GM12878 (cell line): ENCODE measurements around the gene UQCR11. TPM values are rescaled to one million over a fixed set of nuclear protein-coding genes. Genes with fewer than 3 reads are reported as not detected.

Experiments used
- ATAC-seq: fragments of 200-7000 bp; cut with Tn5 transposase; 3 replicates; pipeline ENCODE4 v1.9.1; 2020; ENCODE audit warnings: mild to moderate bottlenecking, moderate library complexity
- BruUV-seq: library from RNA; stranded (reverse); fragments of 400-500 nt; replicated peaks from 2 replicates; lab custom pipeline; 2021; lab: Mats Ljungman, UMichigan
- CTCF ChIA-PET: fragments of 300-600 bp; sonication (Branson Sonifier 250); formaldehyde crosslinking; extraction: SDS; loops from one replicate; lab custom pipeline; 2021; ENCODE audit warnings: inconsistent platforms; lab: Yijun Ruan, JAX
- POLR2A ChIA-PET: fragments of 350-600 bp; formaldehyde crosslinking; extraction: SDS; loops from one replicate; lab custom pipeline; 2021; ENCODE audit warnings: inconsistent platforms; lab: Charles Lee
- RAD21 ChIA-PET: fragments of 300-600 bp; sonication (Branson Sonifier 250); formaldehyde crosslinking; loops from one replicate; lab custom pipeline; 2023; ENCODE audit warnings: antibody characterized with exemption; ENCODE audit not compliant: unreplicated experiment; lab: Charles Lee
- SMC1A ChIA-PET: fragments of 300-600 bp; sonication (Branson Sonifier 250); formaldehyde crosslinking; loops from one replicate; lab custom pipeline; 2023; ENCODE audit not compliant: unreplicated experiment, uncharacterized antibody; lab: Charles Lee
- DNase-seq: peaks from one replicate; pipeline ENCODE4 v3.0.0-alpha.2; 2011; ENCODE audit warnings: low read depth, low spot score
- FAIRE-seq: peaks from 3 replicates; lab custom pipeline; 2011; peaks lifted over from hg19 to GRCh38; lab: Jason Lieb, UNC
- H2AFZ ChIP-seq: 2 replicates; pipeline ENCODE4 v1.6.0; 2011; ENCODE audit warnings: low read depth, low read length, control low read depth; ENCODE audit not compliant: control insufficient read depth
- H3K27ac ChIP-seq: 2 replicates; pipeline ENCODE4 v1.5.1; 2011; ENCODE audit warnings: control low read depth; ENCODE audit not compliant: control insufficient read depth, insufficient read depth
- H3K27me3 ChIP-seq, 2 experiments: replicated peaks in 1 of 2; 2 replicates each; pipeline versions ENCODE4 v1.6.0 to v1.6.1; 2011; ENCODE audit warnings: low read length in 1 of 2; ENCODE audit not compliant: control insufficient read depth in 2 of 2, insufficient read depth in 2 of 2
- H3K36me3 ChIP-seq, 2 experiments: 2 replicates each; pipeline ENCODE4 v1.5.1; 2011; ENCODE audit warnings: low read length in 1 of 2; ENCODE audit not compliant: control insufficient read depth in 2 of 2, insufficient read depth in 2 of 2
- H3K4me1 ChIP-seq: 2 replicates; pipeline ENCODE4 v1.6.1; 2011; ENCODE audit warnings: mild to moderate bottlenecking, low read length, moderate library complexity, mixed read lengths; ENCODE audit not compliant: control insufficient read depth, insufficient read depth
- H3K4me2 ChIP-seq: 2 replicates; pipeline ENCODE4 v1.6.0; 2011; ENCODE audit warnings: control low read depth; ENCODE audit not compliant: control insufficient read depth, insufficient read depth
- H3K4me3 ChIP-seq: fragments of 200-600 bp; sonication (generic); 2 replicates; pipeline ENCODE4 v1.5.1; 2016
- H3K79me2 ChIP-seq: 2 replicates; pipeline ENCODE4 v1.6.0; 2011; ENCODE audit warnings: low read length; ENCODE audit not compliant: control insufficient read depth, insufficient read depth
- H3K9ac ChIP-seq: 2 replicates; pipeline ENCODE4 v1.8.0; 2011; ENCODE audit warnings: low read length, control low read depth, mixed read lengths; ENCODE audit not compliant: control insufficient read depth, insufficient read depth
- H3K9me3 ChIP-seq: replicated peaks from 3 replicates; pipeline ENCODE4 v1.5.1; 2011; ENCODE audit warnings: mild to moderate bottlenecking, low read length; ENCODE audit not compliant: control insufficient read depth, insufficient read depth
- H4K20me1 ChIP-seq: 2 replicates; pipeline ENCODE4 v1.6.0; 2011; ENCODE audit not compliant: control insufficient read depth, insufficient read depth
- BACH1 ChIP-seq: fragments of 450-650 bp; IDR thresholded peaks from 2 replicates; pipeline ENCODE4 v1.6.1; 2017; ENCODE audit warnings: mild to moderate bottlenecking, borderline replicate concordance
- CHD4 ChIP-seq: fragments of 200-600 bp; sonication (generic); IDR thresholded peaks from 2 replicates; pipeline ENCODE4 v1.6.1; 2016; ENCODE audit warnings: mild to moderate bottlenecking
- CREB1 ChIP-seq: IDR thresholded peaks from 2 replicates; pipeline ENCODE4 v1.6.1; 2012; ENCODE audit warnings: low read depth, mild to moderate bottlenecking, inconsistent platforms
- ETV6 ChIP-seq, 2 experiments: fragments of 450-650 bp in 1 of 2; IDR thresholded peaks in 1 of 2; conservative IDR thresholded peaks in 1 of 2; 2 replicates each; pipeline ENCODE4 v1.6.1; 2014; ENCODE audit warnings: antibody characterized with exemption in 1 of 2, borderline replicate concordance in 1 of 2, low read depth in 1 of 2, mild to moderate bottlenecking in 1 of 2, moderate library complexity in 1 of 2
- NR2F1 ChIP-seq: fragments of 450-650 bp; conservative IDR thresholded peaks from 2 replicates; pipeline ENCODE4 v1.6.1; 2017; ENCODE audit warnings: mild to moderate bottlenecking
- NRF1 ChIP-seq: conservative IDR thresholded peaks from 2 replicates; pipeline ENCODE4 v1.6.1; 2011; ENCODE audit warnings: mild to moderate bottlenecking, low read depth, low read length, improper control_type of control experiment
- PAX5 ChIP-seq: IDR thresholded peaks from 2 replicates; pipeline ENCODE4 v1.6.1; 2011; ENCODE audit warnings: low read depth, low read length, borderline replicate concordance
- POLR2AphosphoS2 ChIP-seq: IDR thresholded peaks from 2 replicates; pipeline ENCODE4 v1.6.1; 2011; ENCODE audit warnings: low read depth, mild to moderate bottlenecking, low read length, improper control_type of control experiment, moderate library complexity
- SIX5 ChIP-seq: IDR thresholded peaks from 2 replicates; pipeline ENCODE4 v1.6.1; 2011; ENCODE audit warnings: mild to moderate bottlenecking, low read depth, low read length, moderate library complexity; ENCODE audit not compliant: severe bottlenecking
- TBL1XR1 ChIP-seq: IDR thresholded peaks from 2 replicates; pipeline ENCODE4 v1.6.1; 2012; ENCODE audit warnings: low read depth, low read length, improper control_type of control experiment
- ZBED1 ChIP-seq: IDR thresholded peaks from 2 replicates; pipeline ENCODE4 v1.6.1; 2016; ENCODE audit warnings: borderline replicate concordance
- WGBS: methylation state at CpG from one replicate; pipeline ENCODE4 v1.1.6; 2016; ENCODE audit warnings: low lambda C conversion rate; ENCODE audit not compliant: insufficient replicate concordance, insufficient coverage; ENCODE audit errors: missing lambda C conversion rate; 5-methylcytosine and 5-hydroxymethylcytosine counted together
- in situ Hi-C: fragments of 300-500 bp; cut with MboI; formaldehyde crosslinking; loops from 9 replicates; pipeline ENCODE4 v1.14.3; 2018; ENCODE audit warnings: mixed read lengths
- intact Hi-C: fragments of 100-400 bp; cut with micrococcal nuclease; formaldehyde crosslinking; loops from one replicate; pipeline ENCODE4 v1.14.2; 2022; ENCODE audit not compliant: unreplicated experiment
- polyA plus RNA-seq, 11 experiments: library from polyadenylated mRNA; depleted of rRNA in 4 of 11; unstranded in 6 of 11; stranded (reverse) in 5 of 11; fragments of >200 nt; fragmentation: Nextera tagmentation in 4 of 11; fragmentation: Illumina TruSeq in 1 of 11; extraction: Ambion mirVana in 4 of 11; extraction: Trizol in 1 of 11; gene quantifications; 1 replicate in 1 of 11; 2 replicates in 10 of 11; pipeline versions ENCODE4 v1.2.1 to v1.2.3, GENCODE V29; 2011 to 2016; ENCODE audit warnings: inconsistent platforms in 2 of 11, missing spikeins in 2 of 11, low read depth in 1 of 11
- total RNA-seq, 4 experiments: library from RNA; depleted of rRNA in 3 of 4; stranded (reverse); fragments of >200 nt in 3 of 4; fragmentation: Illumina TruSeq in 1 of 4; extraction: Trizol in 1 of 4; gene quantifications; 2 replicates each; pipeline versions ENCODE4 v1.2.1 to v1.2.3, GENCODE V29; 2013 to 2021
- TF ChIP-seq, protein P1 (sequence below): fragments of 450-650 bp; IDR thresholded peaks from 2 replicates; pipeline ENCODE4 v1.6.1; 2016; ENCODE audit warnings: mild to moderate bottlenecking
- TF ChIP-seq, protein P2 (sequence below): IDR thresholded peaks from 2 replicates; pipeline ENCODE4 v1.6.1; 2012; ENCODE audit warnings: low read depth, low read length, improper control_type of control experiment
- TF ChIP-seq, protein P3 (sequence below): fragments of 450-650 bp; IDR thresholded peaks from 2 replicates; pipeline ENCODE4 v1.6.1; 2014; ENCODE audit warnings: mild to moderate bottlenecking
- TF ChIP-seq, protein P4 (sequence below): fragments of 450-650 bp; IDR thresholded peaks from 2 replicates; pipeline ENCODE4 v1.6.1; 2016; ENCODE audit warnings: mild to moderate bottlenecking, moderate library complexity, borderline replicate concordance

Gene UQCR11
- total and polyA plus RNA-seq, 10 of the 15 experiments (the other 5 are each of a cell fraction or from before 2014, with no cell fraction given), result 28.6 to 586 (median 193) TPM

DNA sequence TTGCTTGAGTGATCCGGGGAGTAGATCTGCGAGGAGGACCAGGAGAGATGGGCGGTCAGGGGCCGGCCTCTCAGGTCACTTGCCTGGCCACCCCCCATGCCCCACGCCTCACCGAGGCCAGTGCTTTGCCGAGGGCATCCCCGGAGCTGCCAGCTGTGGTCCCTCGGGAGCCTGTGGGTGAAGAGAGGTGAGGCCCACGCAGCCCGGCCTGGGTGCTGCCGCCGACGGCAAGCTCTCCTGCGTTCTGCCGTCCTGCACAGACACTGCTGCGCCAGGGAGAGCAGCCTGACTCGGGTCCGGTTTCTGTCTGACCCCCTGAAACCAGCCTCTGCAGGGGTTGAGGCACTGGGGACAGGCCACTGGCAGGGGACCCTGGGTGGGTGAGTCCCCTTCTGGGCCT, 15.8 kb upstream of the UQCR11 start:
- Histone ChIP-seq H3K4me1 (no peaks in the 10 kb centered on the region), H3K79me2 (no peaks in the 10 kb centered on the region), H3K36me3 (peaks cover 25 to 53% of the 10 kb centered on the region in 2 experiments), H3K4me2 (no peak overlapping the region), H3K9ac (no peak overlapping the region), H2AFZ (no peak overlapping the region), H3K9me3 (no peaks in the 10 kb centered on the region), H3K27ac (no peak overlapping the region), H3K27me3 (no peaks in the 10 kb centered on the region), H3K4me3 (no peak overlapping the region), H4K20me1 (no peaks in the 10 kb centered on the region)
- WGBS, result 32% methylated on average over 15 of the region's 19 CpGs
- ChIA-PET CTCF (no interaction called here), POLR2A (no interaction called here), RAD21 (no interaction called here), SMC1A (no interaction called here)
- BruUV-seq, result no TSS peak
- FAIRE-seq (no peak), DNase-seq (no peak), ATAC-seq (no peak)
- in situ Hi-C loops, result no loop called here
- intact Hi-C loops, result no loop called here
- TF ChIP-seq PAX5, result no peak
- TF ChIP-seq POLR2AphosphoS2, result no peak
- no peak for TF ChIP-seq NR2F1
- TF ChIP-seq, protein P1, sequence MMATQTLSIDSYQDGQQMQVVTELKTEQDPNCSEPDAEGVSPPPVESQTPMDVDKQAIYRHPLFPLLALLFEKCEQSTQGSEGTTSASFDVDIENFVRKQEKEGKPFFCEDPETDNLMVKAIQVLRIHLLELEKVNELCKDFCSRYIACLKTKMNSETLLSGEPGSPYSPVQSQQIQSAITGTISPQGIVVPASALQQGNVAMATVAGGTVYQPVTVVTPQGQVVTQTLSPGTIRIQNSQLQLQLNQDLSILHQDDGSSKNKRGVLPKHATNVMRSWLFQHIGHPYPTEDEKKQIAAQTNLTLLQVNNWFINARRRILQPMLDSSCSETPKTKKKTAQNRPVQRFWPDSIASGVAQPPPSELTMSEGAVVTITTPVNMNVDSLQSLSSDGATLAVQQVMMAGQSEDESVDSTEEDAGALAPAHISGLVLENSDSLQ, result no peak
- TF ChIP-seq, protein P2, sequence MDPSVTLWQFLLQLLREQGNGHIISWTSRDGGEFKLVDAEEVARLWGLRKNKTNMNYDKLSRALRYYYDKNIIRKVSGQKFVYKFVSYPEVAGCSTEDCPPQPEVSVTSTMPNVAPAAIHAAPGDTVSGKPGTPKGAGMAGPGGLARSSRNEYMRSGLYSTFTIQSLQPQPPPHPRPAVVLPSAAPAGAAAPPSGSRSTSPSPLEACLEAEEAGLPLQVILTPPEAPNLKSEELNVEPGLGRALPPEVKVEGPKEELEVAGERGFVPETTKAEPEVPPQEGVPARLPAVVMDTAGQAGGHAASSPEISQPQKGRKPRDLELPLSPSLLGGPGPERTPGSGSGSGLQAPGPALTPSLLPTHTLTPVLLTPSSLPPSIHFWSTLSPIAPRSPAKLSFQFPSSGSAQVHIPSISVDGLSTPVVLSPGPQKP, result no peak
- TF ChIP-seq, protein P3, sequence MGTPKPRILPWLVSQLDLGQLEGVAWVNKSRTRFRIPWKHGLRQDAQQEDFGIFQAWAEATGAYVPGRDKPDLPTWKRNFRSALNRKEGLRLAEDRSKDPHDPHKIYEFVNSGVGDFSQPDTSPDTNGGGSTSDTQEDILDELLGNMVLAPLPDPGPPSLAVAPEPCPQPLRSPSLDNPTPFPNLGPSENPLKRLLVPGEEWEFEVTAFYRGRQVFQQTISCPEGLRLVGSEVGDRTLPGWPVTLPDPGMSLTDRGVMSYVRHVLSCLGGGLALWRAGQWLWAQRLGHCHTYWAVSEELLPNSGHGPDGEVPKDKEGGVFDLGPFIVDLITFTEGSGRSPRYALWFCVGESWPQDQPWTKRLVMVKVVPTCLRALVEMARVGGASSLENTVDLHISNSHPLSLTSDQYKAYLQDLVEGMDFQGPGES, result no peak
- no peak for TF ChIP-seq CHD4
- no peak for TF ChIP-seq CREB1
- TF ChIP-seq TBL1XR1, result no peak
- TF ChIP-seq SIX5, result no peak
- no peak for TF ChIP-seq NRF1
- TF ChIP-seq ZBED1, result no peak
- TF ChIP-seq, protein P4, sequence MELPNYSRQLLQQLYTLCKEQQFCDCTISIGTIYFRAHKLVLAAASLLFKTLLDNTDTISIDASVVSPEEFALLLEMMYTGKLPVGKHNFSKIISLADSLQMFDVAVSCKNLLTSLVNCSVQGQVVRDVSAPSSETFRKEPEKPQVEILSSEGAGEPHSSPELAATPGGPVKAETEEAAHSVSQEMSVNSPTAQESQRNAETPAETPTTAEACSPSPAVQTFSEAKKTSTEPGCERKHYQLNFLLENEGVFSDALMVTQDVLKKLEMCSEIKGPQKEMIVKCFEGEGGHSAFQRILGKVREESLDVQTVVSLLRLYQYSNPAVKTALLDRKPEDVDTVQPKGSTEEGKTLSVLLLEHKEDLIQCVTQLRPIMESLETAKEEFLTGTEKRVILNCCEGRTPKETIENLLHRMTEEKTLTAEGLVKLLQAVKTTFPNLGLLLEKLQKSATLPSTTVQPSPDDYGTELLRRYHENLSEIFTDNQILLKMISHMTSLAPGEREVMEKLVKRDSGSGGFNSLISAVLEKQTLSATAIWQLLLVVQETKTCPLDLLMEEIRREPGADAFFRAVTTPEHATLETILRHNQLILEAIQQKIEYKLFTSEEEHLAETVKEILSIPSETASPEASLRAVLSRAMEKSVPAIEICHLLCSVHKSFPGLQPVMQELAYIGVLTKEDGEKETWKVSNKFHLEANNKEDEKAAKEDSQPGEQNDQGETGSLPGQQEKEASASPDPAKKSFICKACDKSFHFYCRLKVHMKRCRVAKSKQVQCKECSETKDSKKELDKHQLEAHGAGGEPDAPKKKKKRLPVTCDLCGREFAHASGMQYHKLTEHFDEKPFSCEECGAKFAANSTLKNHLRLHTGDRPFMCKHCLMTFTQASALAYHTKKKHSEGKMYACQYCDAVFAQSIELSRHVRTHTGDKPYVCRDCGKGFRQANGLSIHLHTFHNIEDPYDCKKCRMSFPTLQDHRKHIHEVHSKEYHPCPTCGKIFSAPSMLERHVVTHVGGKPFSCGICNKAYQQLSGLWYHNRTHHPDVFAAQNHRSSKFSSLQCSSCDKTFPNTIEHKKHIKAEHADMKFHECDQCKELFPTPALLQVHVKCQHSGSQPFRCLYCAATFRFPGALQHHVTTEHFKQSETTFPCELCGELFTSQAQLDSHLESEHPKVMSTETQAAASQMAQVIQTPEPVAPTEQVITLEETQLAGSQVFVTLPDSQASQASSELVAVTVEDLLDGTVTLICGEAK, result no peak
- no peak for TF ChIP-seq ETV6 (conservative IDR thresholded peaks at IDR 0.05 in 1 of 2, IDR thresholded peaks at IDR 0.05 in 1 of 2; ENCODE audit: borderline replicate concordance in 1 of 2, low read depth in 1 of 2)
- TF ChIP-seq BACH1, result no peak
